ENCODE measurements around the gene OTUB1.

Gene OTUB1

GRCh38 chr11:64042301-64042700 is 56.1 kb downstream of the OTUB1 start:
- Histone ChIP-seq H3K79me2 (ENCODE audit: insufficient read depth, low read length) (no peaks in the 10 kb centered on the region), H3K36me3 (ENCODE audit: low read length) (no peaks in the 10 kb centered on the region), H3K9ac (ENCODE audit: low read length) (no peak overlapping the region), H3K4me3 (ENCODE audit: insufficient read depth, low read length, poor library complexity, severe bottlenecking) (no peak overlapping the region), H2AFZ (ENCODE audit: low read depth, low read length, severe bottlenecking) (no peak overlapping the region), H3K27ac (ENCODE audit: low read depth, low read length) (no peak overlapping the region), H3K4me2 (ENCODE audit: low read depth, low read length, poor library complexity, severe bottlenecking) (no peak overlapping the region), H4K20me1 (ENCODE audit: low read depth, low read length) (no peaks in the 10 kb centered on the region), H3F3A (ENCODE audit: insufficient read depth) (no peaks in the 10 kb centered on the region), H3K27me3 (ENCODE audit: low read length) (no peaks in the 10 kb centered on the region), H3K9me2 (replicated peaks; ENCODE audit: insufficient read depth, low read length) (no peaks in the 10 kb centered on the region), H3K9me3 (ENCODE audit: insufficient read depth, low read length) (no peaks in the 10 kb centered on the region)
- TF ChIP-seq CTCF (IDR thresholded peaks at IDR 0.05; ENCODE audit: insufficient read depth, low read length, poor library complexity, severe bottlenecking), result no peak
- TF ChIP-seq EZH2phosphoT487 (conservative IDR thresholded peaks at IDR 0.05; ENCODE audit: low read length), result no peak

GRCh38 chr11:64043545-64043944 is 57.3 kb downstream of the OTUB1 start:
- Histone ChIP-seq H4K20me1 (ENCODE audit: low read depth, low read length) (no peaks in the 10 kb centered on the region), H3K27me3 (ENCODE audit: low read length) (no peaks in the 10 kb centered on the region)

GRCh38 chr11:64044730-64045393 is 58.6 kb downstream of the OTUB1 start:
- H3K4me3 ChIP-seq (ENCODE audit: insufficient read depth, low read length, poor library complexity, severe bottlenecking), result no peak overlapping the region
- no peaks in the 10 kb centered on the region for H4K20me1 ChIP-seq (ENCODE audit: low read depth, low read length)
- no peak overlapping the region for H2AFZ ChIP-seq (ENCODE audit: low read depth, low read length, severe bottlenecking)
- H3K79me2 ChIP-seq (ENCODE audit: insufficient read depth, low read length), result no peaks in the 10 kb centered on the region
- no peaks in the 10 kb centered on the region for H3K36me3 ChIP-seq (ENCODE audit: low read length)
- H3K27me3 ChIP-seq (ENCODE audit: low read length), result no peaks in the 10 kb centered on the region
- no peak overlapping the region for H3K9ac ChIP-seq (ENCODE audit: low read length)
- H3F3A ChIP-seq (ENCODE audit: insufficient read depth), result no peaks in the 10 kb centered on the region
- H3K27ac ChIP-seq (ENCODE audit: low read depth, low read length), result no peak overlapping the region
- no peaks in the 10 kb centered on the region for H3K9me3 ChIP-seq (ENCODE audit: insufficient read depth, low read length)
- no peaks in the 10 kb centered on the region for H3K9me2 ChIP-seq (replicated peaks; ENCODE audit: insufficient read depth, low read length)
- TF ChIP-seq EZH2phosphoT487 (conservative IDR thresholded peaks at IDR 0.05; ENCODE audit: low read length), result no peak
- TF ChIP-seq CTCF (IDR thresholded peaks at IDR 0.05; ENCODE audit: insufficient read depth, low read length, poor library complexity, severe bottlenecking), result no peak
- H3K4me2 ChIP-seq (ENCODE audit: low read depth, low read length, poor library complexity, severe bottlenecking), result no peak overlapping the region

More at GRCh38 chr11:64043545-64043944, 57.3 kb downstream of the OTUB1 start:
- no peaks in the 10 kb centered on the region for H3F3A ChIP-seq (ENCODE audit: insufficient read depth)
- no peak overlapping the region for H2AFZ ChIP-seq (ENCODE audit: low read depth, low read length, severe bottlenecking)
- H3K9me2 ChIP-seq (replicated peaks; ENCODE audit: insufficient read depth, low read length), result no peaks in the 10 kb centered on the region
- no peaks in the 10 kb centered on the region for H3K36me3 ChIP-seq (ENCODE audit: low read length)
- H3K79me2 ChIP-seq (ENCODE audit: insufficient read depth, low read length), result no peaks in the 10 kb centered on the region
- no peak for TF ChIP-seq CTCF (IDR thresholded peaks at IDR 0.05; ENCODE audit: insufficient read depth, low read length, poor library complexity, severe bottlenecking)
- TF ChIP-seq EZH2phosphoT487 (conservative IDR thresholded peaks at IDR 0.05; ENCODE audit: low read length), result no peak
- H3K4me2 ChIP-seq (ENCODE audit: low read depth, low read length, poor library complexity, severe bottlenecking), result no peak overlapping the region
- no peak overlapping the region for H3K9ac ChIP-seq (ENCODE audit: low read length)
- H3K27ac ChIP-seq (ENCODE audit: low read depth, low read length), result no peak overlapping the region
- no peak overlapping the region for H3K4me3 ChIP-seq (ENCODE audit: insufficient read depth, low read length, poor library complexity, severe bottlenecking)
- H3K9me3 ChIP-seq (ENCODE audit: insufficient read depth, low read length), result no peaks in the 10 kb centered on the region

Data from SU-DHL-6 (cell line).